ENCODE measurements around the gene YPEL1. TPM values are rescaled to one million over a fixed set of nuclear protein-coding genes. Genes with fewer than 3 reads are reported as not detected.

The YPEL1 gene
- total RNA-seq, 1 experiment from 2014 or later: 1.2 TPM

DNA sequence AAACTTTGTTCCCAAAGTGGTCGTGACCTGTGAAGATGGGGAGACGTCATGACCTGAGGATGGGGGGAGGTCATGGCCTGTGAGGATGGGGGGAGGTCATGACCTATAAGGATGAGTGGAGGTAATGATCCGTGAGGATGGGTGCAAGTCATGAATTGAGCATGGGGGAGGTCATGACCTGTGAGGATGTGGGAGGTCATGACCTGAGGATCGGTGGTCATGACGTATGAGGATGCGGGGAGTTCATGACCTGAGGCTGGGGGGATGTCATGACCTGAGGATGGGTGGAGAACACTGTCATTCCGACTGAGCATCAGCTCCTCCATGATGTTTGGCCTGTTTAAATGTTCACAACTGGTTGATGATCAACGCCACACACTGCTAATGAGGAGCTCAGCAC, 25.9 kb downstream of the YPEL1 start:
- CTCF ChIA-PET: no interaction called here
- peaks cover 14% of the 10 kb centered on the region for H3K4me1 Mint-ChIP-seq (ENCODE audit: low read depth, unreplicated experiment)
- no TSS peak for BruUV-seq (replicated peaks)
- no peak overlapping the region for H3K27ac Mint-ChIP-seq (ENCODE audit: unreplicated experiment)
- intact Hi-C loops (cut with micrococcal nuclease; ENCODE audit: unreplicated experiment): no loop called here
- H3K4me3 Mint-ChIP-seq (ENCODE audit: unreplicated experiment): no peak overlapping the region
- no peaks in the 10 kb centered on the region for H3K27me3 Mint-ChIP-seq (ENCODE audit: insufficient read depth, unreplicated experiment)
- DNase-seq: no peak
- POLR2A ChIA-PET: no interaction called here
- Histone ChIP-seq H3K36me3 (ENCODE audit: control insufficient read depth, insufficient read depth, low read length) (no peaks in the 10 kb centered on the region), H3K4me3 (ENCODE audit: low read depth, low read length) (no peak overlapping the region), H3K27me3 (replicated peaks; ENCODE audit: control insufficient read depth, insufficient read depth, low read length) (no peaks in the 10 kb centered on the region), H3K4me1 (peaks cover 6% of the 10 kb centered on the region), H3K9me3 (no peaks in the 10 kb centered on the region)
- no peaks in the 10 kb centered on the region for H3K36me3 Mint-ChIP-seq (ENCODE audit: insufficient read depth, unreplicated experiment)
- TF ChIP-seq, protein P1, sequence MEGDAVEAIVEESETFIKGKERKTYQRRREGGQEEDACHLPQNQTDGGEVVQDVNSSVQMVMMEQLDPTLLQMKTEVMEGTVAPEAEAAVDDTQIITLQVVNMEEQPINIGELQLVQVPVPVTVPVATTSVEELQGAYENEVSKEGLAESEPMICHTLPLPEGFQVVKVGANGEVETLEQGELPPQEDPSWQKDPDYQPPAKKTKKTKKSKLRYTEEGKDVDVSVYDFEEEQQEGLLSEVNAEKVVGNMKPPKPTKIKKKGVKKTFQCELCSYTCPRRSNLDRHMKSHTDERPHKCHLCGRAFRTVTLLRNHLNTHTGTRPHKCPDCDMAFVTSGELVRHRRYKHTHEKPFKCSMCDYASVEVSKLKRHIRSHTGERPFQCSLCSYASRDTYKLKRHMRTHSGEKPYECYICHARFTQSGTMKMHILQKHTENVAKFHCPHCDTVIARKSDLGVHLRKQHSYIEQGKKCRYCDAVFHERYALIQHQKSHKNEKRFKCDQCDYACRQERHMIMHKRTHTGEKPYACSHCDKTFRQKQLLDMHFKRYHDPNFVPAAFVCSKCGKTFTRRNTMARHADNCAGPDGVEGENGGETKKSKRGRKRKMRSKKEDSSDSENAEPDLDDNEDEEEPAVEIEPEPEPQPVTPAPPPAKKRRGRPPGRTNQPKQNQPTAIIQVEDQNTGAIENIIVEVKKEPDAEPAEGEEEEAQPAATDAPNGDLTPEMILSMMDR (IDR thresholded peaks at IDR 0.05; ENCODE audit: insufficient read depth in 1 of 2, low read depth in 1 of 2, low read length in 1 of 2, severe bottlenecking in 1 of 2, unreplicated experiment in 1 of 2): no peak
- H3K9me3 Mint-ChIP-seq (ENCODE audit: unreplicated experiment): no peaks in the 10 kb centered on the region

DNA sequence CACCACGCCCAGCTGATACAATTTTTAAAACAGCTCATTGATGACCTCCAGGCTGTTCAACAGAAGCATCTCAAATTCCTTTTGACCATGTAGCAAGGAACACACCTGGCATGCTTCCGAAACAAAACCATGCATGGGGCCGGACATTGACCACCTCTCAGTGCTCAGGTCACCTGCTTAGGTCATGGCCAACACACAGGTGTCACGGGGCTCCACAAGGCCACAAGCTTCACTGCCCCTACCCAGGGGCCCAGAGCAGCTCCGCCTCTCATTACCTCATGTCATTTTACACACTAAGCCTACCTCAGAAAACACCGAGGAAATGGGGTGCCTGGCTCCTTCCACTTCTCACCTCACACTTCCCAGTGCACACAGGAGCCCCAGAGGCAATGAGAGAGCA, 26.6 kb downstream of the YPEL1 start:
- POLR2A ChIA-PET: no interaction called here
- Mint-ChIP-seq H3K4me3 (ENCODE audit: unreplicated experiment) (no peak overlapping the region), H3K4me1 (ENCODE audit: low read depth, unreplicated experiment) (peaks cover 10% of the 10 kb centered on the region), H3K9me3 (ENCODE audit: unreplicated experiment) (no peaks in the 10 kb centered on the region), H3K36me3 (ENCODE audit: insufficient read depth, unreplicated experiment) (no peaks in the 10 kb centered on the region), H3K27me3 (ENCODE audit: insufficient read depth, unreplicated experiment) (no peaks in the 10 kb centered on the region), H3K27ac (ENCODE audit: unreplicated experiment) (no peak overlapping the region)
- CTCF ChIA-PET: no interaction called here
- TF ChIP-seq, protein P1 (IDR thresholded peaks at IDR 0.05; ENCODE audit: insufficient read depth in 1 of 2, low read depth in 1 of 2, low read length in 1 of 2, severe bottlenecking in 1 of 2, unreplicated experiment in 1 of 2): no peak
- DNase-seq: no peak
- Histone ChIP-seq H3K4me3 (ENCODE audit: low read depth, low read length) (no peak overlapping the region), H3K9me3 (no peaks in the 10 kb centered on the region), H3K27me3 (replicated peaks; ENCODE audit: control insufficient read depth, insufficient read depth, low read length) (no peaks in the 10 kb centered on the region), H3K4me1 (no peaks in the 10 kb centered on the region; the same call in 1 of the 2 replicates), H3K36me3 (ENCODE audit: control insufficient read depth, insufficient read depth, low read length) (no peaks in the 10 kb centered on the region)
- intact Hi-C loops (cut with micrococcal nuclease; ENCODE audit: unreplicated experiment): no loop called here
- BruUV-seq (replicated peaks): no TSS peak

DNA sequence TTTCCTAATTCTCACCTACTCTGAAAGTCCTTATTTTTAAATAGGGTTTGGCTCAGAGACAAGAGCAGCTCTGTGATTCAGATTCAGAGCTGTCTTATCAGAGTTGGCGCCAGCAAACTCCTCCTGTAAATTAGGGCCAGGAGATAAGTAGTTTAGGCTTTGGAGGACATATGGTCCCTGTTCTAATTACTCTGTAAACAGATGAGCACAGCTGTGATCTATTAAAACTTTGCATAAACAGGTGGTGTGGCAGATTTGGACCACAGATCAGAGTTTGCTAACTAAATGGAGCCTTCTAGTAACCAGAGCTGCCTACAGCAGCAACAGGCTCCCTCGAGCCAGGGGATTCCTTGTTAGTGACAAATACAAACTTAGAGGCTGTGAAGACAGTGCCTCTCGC, 27.9 kb downstream of the YPEL1 start:
- no peak overlapping the region for H3K27ac Mint-ChIP-seq (ENCODE audit: unreplicated experiment)
- H3K27me3 Mint-ChIP-seq (ENCODE audit: insufficient read depth, unreplicated experiment): no peaks in the 10 kb centered on the region
- intact Hi-C loops (cut with micrococcal nuclease; ENCODE audit: unreplicated experiment): no loop called here
- Histone ChIP-seq H3K4me3 (ENCODE audit: low read depth, low read length) (no peak overlapping the region), H3K9me3 (no peaks in the 10 kb centered on the region), H3K27me3 (replicated peaks; ENCODE audit: control insufficient read depth, insufficient read depth, low read length) (no peaks in the 10 kb centered on the region), H3K36me3 (ENCODE audit: control insufficient read depth, insufficient read depth, low read length) (no peaks in the 10 kb centered on the region), H3K4me1 (no peaks in the 10 kb centered on the region)
- TF ChIP-seq, protein P1 (IDR thresholded peaks at IDR 0.05; ENCODE audit: insufficient read depth in 1 of 2, low read depth in 1 of 2, low read length in 1 of 2, severe bottlenecking in 1 of 2, unreplicated experiment in 1 of 2): no peak
- H3K4me1 Mint-ChIP-seq (ENCODE audit: low read depth, unreplicated experiment): peaks cover under 1% of the 10 kb centered on the region
- no peak overlapping the region for H3K4me3 Mint-ChIP-seq (ENCODE audit: unreplicated experiment)
- no peak for DNase-seq
- H3K36me3 Mint-ChIP-seq (ENCODE audit: insufficient read depth, unreplicated experiment): peaks cover 3% of the 10 kb centered on the region
- no peaks in the 10 kb centered on the region for H3K9me3 Mint-ChIP-seq (ENCODE audit: unreplicated experiment)
- CTCF ChIA-PET: interaction anchor here (0.7 kb wide), 1 partner anchor 58 kb away, joined by 5 read pairs; no protein-coding TSS in a partner anchor
- POLR2A ChIA-PET: no interaction called here
- BruUV-seq (replicated peaks): no TSS peak

Data from Caco-2 (cell line).